ENCODE measurements around the gene METAP2.
"Not testable (repeated sequence)": the region's sequence is repeated elsewhere in the genome, so short reads cannot be mapped to it uniquely, and the experiment has no call there.

Gene METAP2

GRCh38 chr12:95462081-95462480 is 11.9 kb upstream of the METAP2 start:
- DNase-seq (ENCODE audit: extremely low read depth in 1 of 2, low read depth in 1 of 2): no peak

GRCh38 chr12:95462551-95462950 is 11.4 kb upstream of the METAP2 start:
- no peak for DNase-seq (ENCODE audit: extremely low read depth in 1 of 2, low read depth in 1 of 2)

GRCh38 chr12:95463050-95463449 is 10.9 kb upstream of the METAP2 start:
- DNase-seq (ENCODE audit: extremely low read depth in 1 of 2, low read depth in 1 of 2): no peak

- DNase-seq (ENCODE audit: extremely low read depth in 1 of 2, low read depth in 1 of 2): not testable (repeated sequence)
Observed at GRCh38 chr12:95463776-95464175, 10.2 kb upstream of the METAP2 start.

- no peak for DNase-seq (ENCODE audit: extremely low read depth in 1 of 2, low read depth in 1 of 2)
Observed at GRCh38 chr12:95465275-95465674, 8.7 kb upstream of the METAP2 start.

- DNase-seq (ENCODE audit: extremely low read depth in 1 of 2, low read depth in 1 of 2): no peak
Observed at GRCh38 chr12:95470300-95470699, 3.7 kb upstream of the METAP2 start.

- DNase-seq (ENCODE audit: extremely low read depth in 1 of 2, low read depth in 1 of 2): no peak
Observed at GRCh38 chr12:95473231-95473883, 595 bp upstream of the METAP2 start.

GRCh38 chr12:95474660-95474958 is 657 bp downstream of the METAP2 start:
- DNase-seq (ENCODE audit: extremely low read depth in 1 of 2, low read depth in 1 of 2): no peak

GRCh38 chr12:95480230-95480629 is 6.3 kb downstream of the METAP2 start:
- no peak for DNase-seq (ENCODE audit: extremely low read depth in 1 of 2, low read depth in 1 of 2)

- DNase-seq (ENCODE audit: extremely low read depth in 1 of 2, low read depth in 1 of 2): no peak
Observed at GRCh38 chr12:95481072-95481471, 7.1 kb downstream of the METAP2 start.

- DNase-seq (ENCODE audit: extremely low read depth in 1 of 2, low read depth in 1 of 2): no peak
Observed at GRCh38 chr12:95481888-95482287, 7.9 kb downstream of the METAP2 start.

- not testable (repeated sequence) for DNase-seq (ENCODE audit: extremely low read depth in 1 of 2, low read depth in 1 of 2)
Observed at GRCh38 chr12:95482564-95482963, 8.6 kb downstream of the METAP2 start.

GRCh38 chr12:95484524-95484923 is 10.6 kb downstream of the METAP2 start:
- no peak for DNase-seq (ENCODE audit: extremely low read depth in 1 of 2, low read depth in 1 of 2)

- DNase-seq (ENCODE audit: extremely low read depth in 1 of 2, low read depth in 1 of 2): no peak
Observed at GRCh38 chr12:95487024-95487423, 13.1 kb downstream of the METAP2 start.

- no peak for DNase-seq (ENCODE audit: extremely low read depth in 1 of 2, low read depth in 1 of 2)
Observed at GRCh38 chr12:95492462-95492861, 18.5 kb downstream of the METAP2 start.

- DNase-seq (ENCODE audit: extremely low read depth in 1 of 2, low read depth in 1 of 2): no peak
Observed at GRCh38 chr12:95494888-95495287, 20.9 kb downstream of the METAP2 start.

- no peak for DNase-seq (ENCODE audit: extremely low read depth in 1 of 2, low read depth in 1 of 2)
Observed at GRCh38 chr12:95495433-95495832, 21.5 kb downstream of the METAP2 start.

- no peak for DNase-seq (ENCODE audit: extremely low read depth in 1 of 2, low read depth in 1 of 2)
Observed at GRCh38 chr12:95497031-95497430, 23.1 kb downstream of the METAP2 start.

GRCh38 chr12:95498968-95499367 is 25.0 kb downstream of the METAP2 start:
- DNase-seq (ENCODE audit: extremely low read depth in 1 of 2, low read depth in 1 of 2): no peak

GRCh38 chr12:95499772-95500171 is 25.8 kb downstream of the METAP2 start:
- DNase-seq (ENCODE audit: extremely low read depth in 1 of 2, low read depth in 1 of 2): no peak

- DNase-seq (ENCODE audit: extremely low read depth in 1 of 2, low read depth in 1 of 2): no peak
Observed at GRCh38 chr12:95504140-95504539, 30.2 kb downstream of the METAP2 start.

GRCh38 chr12:95505039-95505438 is 31.1 kb downstream of the METAP2 start:
- DNase-seq (ENCODE audit: extremely low read depth in 1 of 2, low read depth in 1 of 2): no peak

GRCh38 chr12:95506707-95507523 is 33.0 kb downstream of the METAP2 start:
- DNase-seq (ENCODE audit: extremely low read depth in 1 of 2, low read depth in 1 of 2): no peak

Measured in activated CD8-positive, alpha-beta memory T cell treated with anti-CD3 and anti-CD28 coated beads for 1 hour (primary cell).